Stomach smooth muscle (tissue), 2 donors: ENCODE results near the gene TRAPPC6A.

Source experiments
- H3K27ac ChIP-seq: one replicate; pipeline ENCODE4 v1.7.0; 2013; ENCODE audit warnings: mild to moderate bottlenecking, low read length, inconsistent platforms
- H3K27me3 ChIP-seq, 2 donors: one replicate each; pipeline ENCODE4 v1.7.0; 2013; ENCODE audit warnings: low read length in 2 of 2; ENCODE audit not compliant: insufficient read depth in 2 of 2, control insufficient read depth in 1 of 2
- H3K36me3 ChIP-seq, 2 donors: one replicate each; pipeline ENCODE4 v1.7.0; 2013; ENCODE audit warnings: low read length in 2 of 2; ENCODE audit not compliant: control insufficient read depth in 2 of 2, insufficient read depth in 2 of 2
- H3K4me1 ChIP-seq: one replicate; pipeline ENCODE4 v1.7.0; 2013; ENCODE audit warnings: low read length; ENCODE audit not compliant: control insufficient read depth, insufficient read depth
- H3K4me3 ChIP-seq, 2 donors: one replicate each; pipeline ENCODE4 v1.7.0; 2013; ENCODE audit warnings: low read length in 2 of 2
- H3K9ac ChIP-seq, 2 donors: one replicate each; pipeline ENCODE4 v1.7.0; 2013; ENCODE audit warnings: low read length in 2 of 2, mild to moderate bottlenecking in 1 of 2
- H3K9me3 ChIP-seq, 2 donors: one replicate each; pipeline ENCODE4 v1.7.0; 2013; ENCODE audit warnings: low read length in 2 of 2; ENCODE audit not compliant: control insufficient read depth in 2 of 2
- donor health status: healthy.
- donor health status: Pancreatic carcinoma.

TRAPPC6A gene

GRCh38 chr19:45138303-45138751, 39.7 kb downstream of the TRAPPC6A start:
- H3K36me3 ChIP-seq: peaks cover 4 to 16% of the 10 kb centered on the region in 2 donors
- H3K27ac ChIP-seq: no peak overlapping the region
- H3K4me1 ChIP-seq: peaks cover 16% of the 10 kb centered on the region
- H3K4me3 ChIP-seq: no peak overlapping the region
- H3K9ac ChIP-seq: no peak overlapping the region
- H3K27me3 ChIP-seq: no peaks in the 10 kb centered on the region
- H3K9me3 ChIP-seq: no peaks in the 10 kb centered on the region

GRCh38 chr19:45137179-45137761, 40.8 kb downstream of the TRAPPC6A start:
- Histone ChIP-seq H3K4me3 (peak overlapping the region; percentile 27 to 55), H3K9ac (peak overlapping the region in 1 of 2 donors; percentile 55), H3K4me1 (peaks cover 16% of the 10 kb centered on the region), H3K36me3 (peaks cover 3 to 8% of the 10 kb centered on the region in 2 donors), H3K9me3 (no peaks in the 10 kb centered on the region), H3K27me3 (no peaks in the 10 kb centered on the region), H3K27ac (peak overlapping the region; percentile 53)

- peak overlapping the region; percentile 53 for H3K27ac ChIP-seq
- H3K9ac ChIP-seq: peak overlapping the region in 1 of 2 donors; percentile 55
- no peaks in the 10 kb centered on the region for H3K27me3 ChIP-seq
- H3K4me1 ChIP-seq: peaks cover 16% of the 10 kb centered on the region
- H3K4me3 ChIP-seq: peak overlapping the region in 1 of 2 donors; percentile 55
- H3K9me3 ChIP-seq: no peaks in the 10 kb centered on the region
- peaks cover 0 to 5% of the 10 kb centered on the region in 2 donors for H3K36me3 ChIP-seq
Measured at GRCh38 chr19:45136507-45137178, 41.4 kb downstream of the TRAPPC6A start.

- H3K4me3 ChIP-seq: no peak overlapping the region
- peaks cover 0 to 2% of the 10 kb centered on the region in 2 donors for H3K36me3 ChIP-seq
- no peaks in the 10 kb centered on the region for H3K27me3 ChIP-seq
- H3K4me1 ChIP-seq: peaks cover 16% of the 10 kb centered on the region
- H3K9me3 ChIP-seq: no peaks in the 10 kb centered on the region
- H3K9ac ChIP-seq: no peak overlapping the region
- H3K27ac ChIP-seq: no peak overlapping the region
Measured at GRCh38 chr19:45135176-45135885, 42.7 kb downstream of the TRAPPC6A start.

- Histone ChIP-seq H3K4me1 (peaks cover 16% of the 10 kb centered on the region), H3K36me3 (peaks cover 2% of the 10 kb centered on the region in 2 donors)
Measured at GRCh38 chr19:45133661-45134060, 44.4 kb downstream of the TRAPPC6A start.

GRCh38 chr19:45130888-45131615, 47.0 kb downstream of the TRAPPC6A start:
- Histone ChIP-seq H3K36me3 (peaks cover 2 to 3% of the 10 kb centered on the region in 2 donors), H3K27me3 (no peaks in the 10 kb centered on the region), H3K4me1 (no peaks in the 10 kb centered on the region), H3K9ac (no peak overlapping the region), H3K9me3 (no peaks in the 10 kb centered on the region), H3K4me3 (no peak overlapping the region), H3K27ac (no peak overlapping the region)

More at GRCh38 chr19:45133661-45134060, 44.4 kb downstream of the TRAPPC6A start:
- no peaks in the 10 kb centered on the region for H3K9me3 ChIP-seq
- no peaks in the 10 kb centered on the region for H3K27me3 ChIP-seq
- no peak overlapping the region for H3K27ac ChIP-seq
- H3K4me3 ChIP-seq: no peak overlapping the region
- H3K9ac ChIP-seq: no peak overlapping the region

- Histone ChIP-seq H3K27ac (no peak overlapping the region), H3K27me3 (no peaks in the 10 kb centered on the region), H3K9me3 (no peaks in the 10 kb centered on the region), H3K36me3 (peaks cover 2 to 3% of the 10 kb centered on the region in 2 donors), H3K9ac (no peak overlapping the region), H3K4me1 (no peaks in the 10 kb centered on the region), H3K4me3 (no peak overlapping the region)
Measured at GRCh38 chr19:45130236-45130635, 47.8 kb downstream of the TRAPPC6A start.

- peaks cover 2 to 3% of the 10 kb centered on the region in 2 donors for H3K36me3 ChIP-seq
- H3K4me1 ChIP-seq: no peaks in the 10 kb centered on the region
- no peaks in the 10 kb centered on the region for H3K27me3 ChIP-seq
- H3K27ac ChIP-seq: no peak overlapping the region
- no peak overlapping the region for H3K9ac ChIP-seq
- H3K9me3 ChIP-seq: no peaks in the 10 kb centered on the region
- no peak overlapping the region for H3K4me3 ChIP-seq
Measured at GRCh38 chr19:45128806-45129205, 49.2 kb downstream of the TRAPPC6A start.

GRCh38 chr19:45128146-45128545, 49.9 kb downstream of the TRAPPC6A start:
- no peaks in the 10 kb centered on the region for H3K9me3 ChIP-seq
- H3K9ac ChIP-seq: no peak overlapping the region
- H3K4me1 ChIP-seq: no peaks in the 10 kb centered on the region
- no peak overlapping the region for H3K27ac ChIP-seq
- no peaks in the 10 kb centered on the region for H3K27me3 ChIP-seq
- peaks cover 2 to 3% of the 10 kb centered on the region in 2 donors for H3K36me3 ChIP-seq
- no peak overlapping the region for H3K4me3 ChIP-seq

- Histone ChIP-seq H3K4me3 (no peak overlapping the region), H3K9me3 (no peaks in the 10 kb centered on the region), H3K27me3 (no peaks in the 10 kb centered on the region), H3K36me3 (peaks cover 2 to 3% of the 10 kb centered on the region in 2 donors), H3K4me1 (no peaks in the 10 kb centered on the region), H3K27ac (no peak overlapping the region), H3K9ac (no peak overlapping the region)
Measured at GRCh38 chr19:45126654-45127053, 51.4 kb downstream of the TRAPPC6A start.
